HepG2 (cell line): ENCODE results near the gene NT5C2. TPM values are rescaled to one million over a fixed set of nuclear protein-coding genes. Genes with fewer than 3 reads are reported as not detected.

Experiments used
- ASH2L ChIP-seq: fragments of 300-600, 200-600 bp; sonication (generic); IDR thresholded peaks from 2 replicates; pipeline ENCODE4 v1.7.0; 2017; ENCODE audit warnings: low read depth, mild to moderate bottlenecking, moderate library complexity, mixed read lengths, low read length; ENCODE audit not compliant: insufficient read length
- CHCHD3 ChIP-seq: sonication (generic); formaldehyde crosslinking; IDR thresholded peaks from 2 replicates; pipeline ENCODE4 v1.8.0; 2022; ENCODE audit warnings: mild to moderate bottlenecking, missing genetic modification reagents, moderate library complexity
- GLI4 ChIP-seq: sonication (generic); formaldehyde crosslinking; IDR thresholded peaks from 2 replicates; pipeline ENCODE4 v1.5.1; 2020; ENCODE audit warnings: missing genetic modification reagents, mild to moderate bottlenecking, moderate library complexity, borderline replicate concordance
- HCFC1 ChIP-seq: fragments of 150-350 bp; IDR thresholded peaks from 2 replicates; pipeline ENCODE4 v1.6.1; 2014; ENCODE audit warnings: low read depth, low read length
- JUND ChIP-seq: sonication (generic); formaldehyde crosslinking; IDR thresholded peaks from 2 replicates; pipeline ENCODE4 v1.8.0; 2022; ENCODE audit warnings: mild to moderate bottlenecking, missing genetic modification reagents
- KDM5B ChIP-seq: sonication (generic); formaldehyde crosslinking; IDR thresholded peaks from 2 replicates; pipeline ENCODE4 v1.4.0; 2020; ENCODE audit warnings: missing genetic modification reagents, mild to moderate bottlenecking, borderline replicate concordance
- LCORL ChIP-seq, 2 experiments: fragments of 450-650 bp in 1 of 2; sonication (generic) in 1 of 2; formaldehyde crosslinking in 1 of 2; IDR thresholded peaks; 2 replicates each; pipeline versions ENCODE4 v1.5.0 to v1.6.1; 2017 to 2020; ENCODE audit warnings: antibody characterized with exemption in 1 of 2, missing genetic modification reagents in 1 of 2
- NCOR1 ChIP-seq: fragments of 200-600 bp; sonication (generic); IDR thresholded peaks from 2 replicates; pipeline ENCODE4 v1.7.0; 2017; ENCODE audit warnings: antibody characterized with exemption, low read length, borderline replicate concordance
- NONO ChIP-seq, 2 experiments: fragments of 450-650 bp in 1 of 2; sonication (generic) in 1 of 2; formaldehyde crosslinking in 1 of 2; IDR thresholded peaks in 1 of 2; conservative IDR thresholded peaks in 1 of 2; 2 replicates each; pipeline versions ENCODE4 v1.6.1 to v1.8.0; 2017 to 2022; ENCODE audit warnings: mild to moderate bottlenecking in 1 of 2, missing genetic modification reagents in 1 of 2, moderate library complexity in 1 of 2
- NR2F1 ChIP-seq, 2 experiments: fragments of 450-650 bp in 1 of 2; formaldehyde crosslinking in 1 of 2; IDR thresholded peaks; 2 replicates each; pipeline versions ENCODE4 v1.5.0 to v1.6.1; 2016 to 2020; ENCODE audit warnings: mild to moderate bottlenecking in 1 of 2, missing compliant biosample characterization in 1 of 2, missing genetic modification reagents in 1 of 2, moderate library complexity in 1 of 2
- POLR2A ChIP-seq, 2 experiments: IDR thresholded peaks; 2 replicates each; pipeline ENCODE4 v1.6.1; 2011; ENCODE audit warnings: low read depth in 2 of 2, low read length in 2 of 2, mild to moderate bottlenecking in 1 of 2, moderate library complexity in 1 of 2; ENCODE audit not compliant: insufficient read depth in 1 of 2
- PPARG ChIP-seq: conservative IDR thresholded peaks from 2 replicates; pipeline ENCODE4 v1.6.1; 2016; ENCODE audit warnings: missing biosample characterization, missing genetic modification reagents
- SIX1 ChIP-seq: sonication (generic); formaldehyde crosslinking; IDR thresholded peaks from 2 replicates; pipeline ENCODE4 v1.4.0; 2020; ENCODE audit warnings: missing genetic modification reagents, borderline replicate concordance
- TGIF2 ChIP-seq: IDR thresholded peaks from 2 replicates; pipeline ENCODE4 v1.6.1; 2016; ENCODE audit warnings: control low read depth, missing compliant biosample characterization
- TOPORS ChIP-seq: sonication (generic); formaldehyde crosslinking; IDR thresholded peaks from 2 replicates; pipeline ENCODE4 v1.8.0; 2023; ENCODE audit warnings: mild to moderate bottlenecking, missing genetic modification reagents
- ZNF12 ChIP-seq: sonication (generic); formaldehyde crosslinking; IDR thresholded peaks from 2 replicates; pipeline ENCODE4 v1.5.0; 2020; ENCODE audit warnings: missing genetic modification reagents
- ZNF17 ChIP-seq: sonication (generic); formaldehyde crosslinking; IDR thresholded peaks from 2 replicates; pipeline ENCODE4 v1.5.0; 2020; ENCODE audit warnings: mild to moderate bottlenecking, missing genetic modification reagents
- ZNF256 ChIP-seq: sonication (generic); formaldehyde crosslinking; conservative IDR thresholded peaks from 2 replicates; pipeline ENCODE4 v1.4.0; 2020; ENCODE audit warnings: missing genetic modification reagents
- ZNF350 ChIP-seq: sonication (generic); formaldehyde crosslinking; IDR thresholded peaks from 2 replicates; pipeline ENCODE4 v1.4.0; 2020; ENCODE audit warnings: mild to moderate bottlenecking, low read depth, missing genetic modification reagents, borderline replicate concordance
- polyA plus RNA-seq, 8 experiments: library from polyadenylated mRNA; depleted of rRNA in 3 of 8; stranded (reverse) in 7 of 8; unstranded in 1 of 8; fragments of >200 nt; fragmentation: Illumina TruSeq in 4 of 8; extraction: Trizol in 4 of 8; gene quantifications; 2 replicates each; pipeline versions ENCODE4 v1.2.1 to v1.2.3, GENCODE V29; 2011 to 2016; ENCODE audit warnings: low read depth in 4 of 8, missing spikeins in 1 of 8, mixed read lengths in 1 of 8; ENCODE audit not compliant: insufficient read depth in 1 of 8
- total RNA-seq, 5 experiments: library from RNA; depleted of rRNA; stranded (reverse); fragments of >200 nt; fragmentation: Illumina TruSeq; extraction: Trizol; gene quantifications; 2 replicates each; pipeline ENCODE4 v1.2.3, GENCODE V29; 2016; ENCODE audit warnings: low read depth in 1 of 5
- TF ChIP-seq, protein P1 (sequence below): sonication (generic); formaldehyde crosslinking; IDR thresholded peaks from 2 replicates; pipeline ENCODE4 v1.8.0; 2022; ENCODE audit warnings: mild to moderate bottlenecking, missing genetic modification reagents, moderate library complexity
- TF ChIP-seq, protein P2 (sequence below): sonication (generic); formaldehyde crosslinking; IDR thresholded peaks from 2 replicates; pipeline ENCODE4 v1.4.0; 2020; ENCODE audit warnings: missing genetic modification reagents
- TF ChIP-seq, protein P3 (sequence below): sonication (generic); formaldehyde crosslinking; IDR thresholded peaks from 2 replicates; pipeline ENCODE4 v1.5.0; 2020; ENCODE audit warnings: missing genetic modification reagents, mild to moderate bottlenecking, borderline replicate concordance
- TF ChIP-seq, protein P4 (sequence below): IDR thresholded peaks from 2 replicates; pipeline ENCODE4 v1.6.1; 2016; ENCODE audit warnings: missing compliant biosample characterization, missing genetic modification reagents, borderline replicate concordance

Gene NT5C2
- total and polyA plus RNA-seq, 2 of the 13 experiments (the other 11 are each of a cell fraction or from before 2014, with no cell fraction given), result 40.6 to 55.2 TPM

DNA sequence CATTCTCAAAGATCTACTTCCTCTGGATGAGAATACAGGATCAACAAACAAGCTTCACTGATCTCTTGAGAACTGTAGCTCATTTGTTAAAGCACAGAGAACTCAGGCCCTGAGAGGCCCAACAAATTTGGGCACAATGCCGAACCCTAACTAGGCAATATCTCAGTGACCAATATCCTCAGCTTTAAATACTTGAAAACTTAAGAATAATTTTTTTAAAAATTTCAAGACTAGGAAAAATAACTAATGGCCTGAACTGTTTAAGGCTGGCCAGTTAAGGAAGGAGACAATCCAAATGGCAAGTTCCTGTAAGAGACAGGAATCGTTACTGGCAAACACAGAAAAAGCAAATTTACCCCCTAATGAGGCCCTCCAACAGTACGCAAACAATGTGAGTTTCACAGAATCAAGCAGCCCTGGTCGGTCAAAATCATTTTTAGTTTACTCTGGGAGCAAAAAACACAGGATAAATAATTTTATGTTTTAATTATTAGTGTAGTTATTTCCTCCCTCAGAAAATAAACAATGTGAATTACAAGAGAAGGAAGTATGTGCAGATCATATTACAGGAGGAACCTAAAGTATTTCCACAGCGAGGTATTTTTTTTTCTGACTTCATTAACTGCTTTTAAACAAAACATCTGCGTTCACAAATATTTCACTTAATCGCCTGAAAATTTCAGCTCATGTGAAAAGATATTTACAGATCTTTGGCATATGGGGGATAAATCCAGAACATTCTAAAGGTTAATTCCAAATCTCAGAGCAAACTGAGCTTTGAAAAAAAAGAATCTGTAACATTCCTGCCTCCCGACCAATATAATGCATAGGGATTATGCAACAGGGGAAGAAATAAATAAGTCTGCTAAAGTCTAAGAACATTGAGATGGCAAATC is 39.5 kb downstream of the NT5C2 start (continued):
- TF ChIP-seq LCORL (IDR thresholded peaks at IDR 0.05), result no peak
- 0 out of 2 replicates have a peak, but pooled peaks have one; percentile 46 for TF ChIP-seq LCORL (CRISPR knock-in tag; IDR thresholded peaks at IDR 0.05)
- TF ChIP-seq ZNF350 (CRISPR knock-in tag), result no peak
- no peak for TF ChIP-seq KDM5B (CRISPR knock-in tag)
- no peak for TF ChIP-seq ZNF17 (CRISPR knock-in tag)
- TF ChIP-seq, protein P1, sequence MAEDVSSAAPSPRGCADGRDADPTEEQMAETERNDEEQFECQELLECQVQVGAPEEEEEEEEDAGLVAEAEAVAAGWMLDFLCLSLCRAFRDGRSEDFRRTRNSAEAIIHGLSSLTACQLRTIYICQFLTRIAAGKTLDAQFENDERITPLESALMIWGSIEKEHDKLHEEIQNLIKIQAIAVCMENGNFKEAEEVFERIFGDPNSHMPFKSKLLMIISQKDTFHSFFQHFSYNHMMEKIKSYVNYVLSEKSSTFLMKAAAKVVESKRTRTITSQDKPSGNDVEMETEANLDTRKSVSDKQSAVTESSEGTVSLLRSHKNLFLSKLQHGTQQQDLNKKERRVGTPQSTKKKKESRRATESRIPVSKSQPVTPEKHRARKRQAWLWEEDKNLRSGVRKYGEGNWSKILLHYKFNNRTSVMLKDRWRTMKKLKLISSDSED (CRISPR knock-in tag), result no peak
- TF ChIP-seq, protein P2, sequence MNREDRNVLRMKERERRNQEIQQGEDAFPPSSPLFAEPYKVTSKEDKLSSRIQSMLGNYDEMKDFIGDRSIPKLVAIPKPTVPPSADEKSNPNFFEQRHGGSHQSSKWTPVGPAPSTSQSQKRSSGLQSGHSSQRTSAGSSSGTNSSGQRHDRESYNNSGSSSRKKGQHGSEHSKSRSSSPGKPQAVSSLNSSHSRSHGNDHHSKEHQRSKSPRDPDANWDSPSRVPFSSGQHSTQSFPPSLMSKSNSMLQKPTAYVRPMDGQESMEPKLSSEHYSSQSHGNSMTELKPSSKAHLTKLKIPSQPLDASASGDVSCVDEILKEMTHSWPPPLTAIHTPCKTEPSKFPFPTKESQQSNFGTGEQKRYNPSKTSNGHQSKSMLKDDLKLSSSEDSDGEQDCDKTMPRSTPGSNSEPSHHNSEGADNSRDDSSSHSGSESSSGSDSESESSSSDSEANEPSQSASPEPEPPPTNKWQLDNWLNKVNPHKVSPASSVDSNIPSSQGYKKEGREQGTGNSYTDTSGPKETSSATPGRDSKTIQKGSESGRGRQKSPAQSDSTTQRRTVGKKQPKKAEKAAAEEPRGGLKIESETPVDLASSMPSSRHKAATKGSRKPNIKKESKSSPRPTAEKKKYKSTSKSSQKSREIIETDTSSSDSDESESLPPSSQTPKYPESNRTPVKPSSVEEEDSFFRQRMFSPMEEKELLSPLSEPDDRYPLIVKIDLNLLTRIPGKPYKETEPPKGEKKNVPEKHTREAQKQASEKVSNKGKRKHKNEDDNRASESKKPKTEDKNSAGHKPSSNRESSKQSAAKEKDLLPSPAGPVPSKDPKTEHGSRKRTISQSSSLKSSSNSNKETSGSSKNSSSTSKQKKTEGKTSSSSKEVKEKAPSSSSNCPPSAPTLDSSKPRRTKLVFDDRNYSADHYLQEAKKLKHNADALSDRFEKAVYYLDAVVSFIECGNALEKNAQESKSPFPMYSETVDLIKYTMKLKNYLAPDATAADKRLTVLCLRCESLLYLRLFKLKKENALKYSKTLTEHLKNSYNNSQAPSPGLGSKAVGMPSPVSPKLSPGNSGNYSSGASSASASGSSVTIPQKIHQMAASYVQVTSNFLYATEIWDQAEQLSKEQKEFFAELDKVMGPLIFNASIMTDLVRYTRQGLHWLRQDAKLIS (CRISPR knock-in tag), result no peak
- no peak for TF ChIP-seq ZNF12 (CRISPR knock-in tag)
- TF ChIP-seq, protein P3, sequence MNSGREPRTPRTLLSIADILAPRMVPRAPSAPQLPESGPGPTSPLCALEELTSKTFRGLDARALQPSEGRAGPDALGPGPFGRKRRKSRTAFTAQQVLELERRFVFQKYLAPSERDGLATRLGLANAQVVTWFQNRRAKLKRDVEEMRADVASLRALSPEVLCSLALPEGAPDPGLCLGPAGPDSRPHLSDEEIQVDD, result no peak
- no peak for TF ChIP-seq CHCHD3 (CRISPR knock-in tag)
- TF ChIP-seq NCOR1, result no peak
- TF ChIP-seq TGIF2 (CRISPR knock-in tag), result no peak
- TF ChIP-seq, protein P4, sequence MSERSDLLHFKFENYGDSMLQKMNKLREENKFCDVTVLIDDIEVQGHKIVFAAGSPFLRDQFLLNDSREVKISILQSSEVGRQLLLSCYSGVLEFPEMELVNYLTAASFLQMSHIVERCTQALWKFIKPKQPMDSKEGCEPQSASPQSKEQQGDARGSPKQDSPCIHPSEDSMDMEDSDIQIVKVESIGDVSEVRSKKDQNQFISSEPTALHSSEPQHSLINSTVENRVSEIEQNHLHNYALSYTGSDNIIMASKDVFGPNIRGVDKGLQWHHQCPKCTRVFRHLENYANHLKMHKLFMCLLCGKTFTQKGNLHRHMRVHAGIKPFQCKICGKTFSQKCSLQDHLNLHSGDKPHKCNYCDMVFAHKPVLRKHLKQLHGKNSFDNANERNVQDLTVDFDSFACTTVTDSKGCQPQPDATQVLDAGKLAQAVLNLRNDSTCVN (CRISPR knock-in tag), result no peak
- no peak for TF ChIP-seq NONO (IDR thresholded peaks at IDR 0.05)
- TF ChIP-seq NONO (CRISPR knock-in tag; conservative IDR thresholded peaks at IDR 0.05), result no peak
- TF ChIP-seq PPARG, result no peak
- TF ChIP-seq NR2F1 (CRISPR knock-in tag; IDR thresholded peaks at IDR 0.05), result no peak
- TF ChIP-seq SIX1 (CRISPR knock-in tag), result 0 out of 2 replicates have a peak, but pooled peaks have one; percentile 60
- TF ChIP-seq ZNF256 (CRISPR knock-in tag), result no peak
- TF ChIP-seq TOPORS (CRISPR knock-in tag), result no peak
- no peak for TF ChIP-seq GLI4 (CRISPR knock-in tag)
- TF ChIP-seq HCFC1, result no peak
- no peak for TF ChIP-seq JUND (CRISPR knock-in tag)
- no peak for TF ChIP-seq POLR2A (IDR thresholded peaks at IDR 0.05; ENCODE audit: insufficient read depth in 1 of 2, low read depth in 2 of 2, low read length in 2 of 2)
- peak; percentile 61 for TF ChIP-seq ASH2L
